Nasal cavity respiratory epithelium epithelial cell of viscerocranial mucosa (primary cell): Measurements from ENCODE around the gene MLANA. TPM values are rescaled to one million over a fixed set of nuclear protein-coding genes. Genes with fewer than 3 reads are reported as not detected.

Source experiments
- total RNA-seq: library from RNA; depleted of rRNA; stranded (reverse); fragments of >200 nt; gene quantifications from 2 replicates; pipeline ENCODE4 v1.2.3, GENCODE V29; 2014

The MLANA gene
- not detected in 2 replicates for total RNA-seq

GRCh38 chr9:5890641-5891040 lies at the start of gene MLANA:
Gene MLANA, plus strand, starts transcription at chr9:5890889. Its CDS starts 1,586 bp downstream, at chr9:5892475.

Other genes with a start within 250 kb of the MLANA start
- gene ERMP1, start 57.8 kb upstream of the MLANA start, total RNA-seq = 73.5 and 201 TPM in 2 replicates
- gene RANBP6, start 124.7 kb downstream of the MLANA start, total RNA-seq = 20.2 and 33.4 TPM in 2 replicates